Measurements from ENCODE around the gene SIRPA. TPM values are rescaled to one million over a fixed set of nuclear protein-coding genes. Genes with fewer than 3 reads are reported as not detected.
A peak's percentile ranks its signal among the peaks of the same experiment; 100 is the strongest.

The SIRPA gene
- total RNA-seq, 4 donors from 2014 or later, result 9.0 to 46.6 (median 18.6) TPM

- Histone ChIP-seq H3K9me3 (no peaks in the 10 kb centered on the region), H3K36me3 (no peaks in the 10 kb centered on the region), H3K4me1 (peaks cover 0 to 16% (median 6%) of the 10 kb centered on the region in 4 donors), H3K27me3 (no peaks in the 10 kb centered on the region), H3K4me3 (no peak overlapping the region), H3K27ac (peak overlapping the region; percentile 48 to 68 (median 58))
- TF ChIP-seq POLR2AphosphoS5 (IDR thresholded peaks at IDR 0.05) (peak in 2 of 3 donors; percentile 8), CTCF (IDR thresholded peaks at IDR 0.05) (no peak)
- DNase-seq, result peak; percentile 50
- in situ Hi-C loops (cut with MboI; ENCODE audit: low pct_ligation_motif_present in 1 of 4, low pct_unique_long_range_greater_than_20kb in 1 of 4, low sequenced_read_pairs in 3 of 4), result no loop called here
- 45 to 57% methylated on average over 3 to 15 of the region's 15 CpGs for WGBS, 2 donors (ENCODE audit: low coverage in 1 of 2)
- intact Hi-C loops (cut with DNase I; ENCODE audit: low total_unique reads), result no loop called here
These were observed 40.6 kb downstream of the SIRPA start for GRCh38 chr20:1935696-1936366.

- intact Hi-C loops (cut with DNase I; ENCODE audit: low total_unique reads), result no loop called here
- 93% methylated on average over 25 of the region's 25 CpGs; no CpG with 5 or more reads in 1 of the 2 donors for WGBS, 2 donors (ENCODE audit: low coverage in 1 of 2)
These were observed 42.2 kb downstream of the SIRPA start for GRCh38 chr20:1937316-1937976.

GRCh38 chr20:1938464-1939269 is 43.5 kb downstream of the SIRPA start:
- Histone ChIP-seq H3K4me3 (no peak overlapping the region), H3K9me3 (no peaks in the 10 kb centered on the region), H3K4me1 (peaks cover 0 to 21% (median 8%) of the 10 kb centered on the region in 4 donors), H3K27ac (no peak overlapping the region), H3K36me3 (no peaks in the 10 kb centered on the region), H3K27me3 (no peaks in the 10 kb centered on the region)
- no peak for TF ChIP-seq CTCF (IDR thresholded peaks at IDR 0.05)
- no peak for TF ChIP-seq POLR2AphosphoS5 (IDR thresholded peaks at IDR 0.05)
- no peak for TF ChIP-seq EP300 (IDR thresholded peaks at IDR 0.05; ENCODE audit: low read depth)
- no peak for TF ChIP-seq POLR2A (IDR thresholded peaks at IDR 0.05)
- in situ Hi-C loops (cut with MboI; ENCODE audit: low pct_ligation_motif_present in 1 of 4, low pct_unique_long_range_greater_than_20kb in 1 of 4, low sequenced_read_pairs in 3 of 4), result no loop called here
- no peak for DNase-seq
- 88% methylated on average over 14 of the region's 14 CpGs; no CpG with 5 or more reads in 1 of the 2 donors for WGBS, 2 donors (ENCODE audit: low coverage in 1 of 2)
- intact Hi-C loops (cut with DNase I; ENCODE audit: low total_unique reads), result no loop called here

More at GRCh38 chr20:1937316-1937976, 42.2 kb downstream of the SIRPA start:
- no peaks in the 10 kb centered on the region for H3K27me3 ChIP-seq
- TF ChIP-seq POLR2A (IDR thresholded peaks at IDR 0.05) (no peak), CTCF (IDR thresholded peaks at IDR 0.05) (no peak), EP300 (IDR thresholded peaks at IDR 0.05; ENCODE audit: low read depth) (no peak), POLR2AphosphoS5 (IDR thresholded peaks at IDR 0.05) (no peak)
- no peak overlapping the region for H3K27ac ChIP-seq
- no peak for DNase-seq
- peaks cover 0 to 16% (median 8%) of the 10 kb centered on the region in 4 donors for H3K4me1 ChIP-seq
- no peak overlapping the region for H3K4me3 ChIP-seq
- H3K9me3 ChIP-seq, result no peaks in the 10 kb centered on the region
- no peaks in the 10 kb centered on the region for H3K36me3 ChIP-seq
- in situ Hi-C loops (cut with MboI; ENCODE audit: low pct_ligation_motif_present in 1 of 4, low pct_unique_long_range_greater_than_20kb in 1 of 4, low sequenced_read_pairs in 3 of 4), result no loop called here

GRCh38 chr20:1939270-1939595 is 44.0 kb downstream of the SIRPA start:
- TF ChIP-seq EP300 (IDR thresholded peaks at IDR 0.05; ENCODE audit: low read depth) (no peak), POLR2AphosphoS5 (IDR thresholded peaks at IDR 0.05) (no peak)
- H3K4me3 ChIP-seq, result no peak overlapping the region
- DNase-seq, result no peak
- 92% methylated on average over 2 to 4 of the region's 4 CpGs for WGBS, 2 donors (ENCODE audit: low coverage in 1 of 2)
- no peaks in the 10 kb centered on the region for H3K9me3 ChIP-seq
- H3K4me1 ChIP-seq, result peaks cover 0 to 24% (median 8%) of the 10 kb centered on the region in 4 donors
- intact Hi-C loops (cut with DNase I; ENCODE audit: low total_unique reads), result no loop called here
- in situ Hi-C loops (cut with MboI; ENCODE audit: low pct_ligation_motif_present in 1 of 4, low pct_unique_long_range_greater_than_20kb in 1 of 4, low sequenced_read_pairs in 3 of 4), result no loop called here
- no peak overlapping the region for H3K27ac ChIP-seq
- H3K36me3 ChIP-seq, result no peaks in the 10 kb centered on the region
- H3K27me3 ChIP-seq, result no peaks in the 10 kb centered on the region

All from transverse colon (tissue), 4 donors.